Stimulated activated CD4-positive, alpha-beta T cell treated with anti-CD3 and anti-CD28 coated beads, Interleukin-15, amount 100 ng/mL, for 1 hour (primary cell): ENCODE results near the gene TMEM242.

Experiments
- DNase-seq, 2 donors: peaks; one replicate each; pipeline ENCODE4 v3.0.0-alpha.2; 2020; ENCODE audit warnings: low read depth in 1 of 2, low spot score in 1 of 2

TMEM242 gene

GRCh38 chr6:157253699-157254098 lies 69.6 kb downstream of the TMEM242 start:
- DNase-seq, result no peak

GRCh38 chr6:157253017-157253416 lies 70.3 kb downstream of the TMEM242 start:
- DNase-seq, result no peak

GRCh38 chr6:157251586-157252247 lies 71.6 kb downstream of the TMEM242 start:
- no peak for DNase-seq

- no peak for DNase-seq
Measured at GRCh38 chr6:157249826-157250225, 73.5 kb downstream of the TMEM242 start.

- DNase-seq, result no peak
Measured at GRCh38 chr6:157248264-157248663, 75.1 kb downstream of the TMEM242 start.

GRCh38 chr6:157246771-157247484 lies 76.4 kb downstream of the TMEM242 start:
- DNase-seq, result no peak

- no peak for DNase-seq
Measured at GRCh38 chr6:157246048-157246630, 77.2 kb downstream of the TMEM242 start.

GRCh38 chr6:157245436-157245835 lies 77.9 kb downstream of the TMEM242 start:
- no peak for DNase-seq

- no peak for DNase-seq
Measured at GRCh38 chr6:157244780-157245179, 78.5 kb downstream of the TMEM242 start.

- no peak for DNase-seq
Measured at GRCh38 chr6:157244175-157244574, 79.1 kb downstream of the TMEM242 start.

- DNase-seq, result no peak
Measured at GRCh38 chr6:157242791-157243190, 80.5 kb downstream of the TMEM242 start.

- no peak for DNase-seq
Measured at GRCh38 chr6:157240960-157241311, 82.4 kb downstream of the TMEM242 start.

GRCh38 chr6:157240059-157240959 lies 83.0 kb downstream of the TMEM242 start:
- no peak for DNase-seq

GRCh38 chr6:157239671-157240058 lies 83.7 kb downstream of the TMEM242 start:
- no peak for DNase-seq
